NCI-H2227 (cell line): ENCODE measurements around the gene LILRB3.
"Not testable (repeated sequence)": the region's sequence is repeated elsewhere in the genome, so short reads cannot be mapped to it uniquely, and the experiment has no call there.

Experiments used
- DNase-seq: peaks from one replicate; lab custom pipeline; 2025; ENCODE audit not compliant: unreplicated experiment; lab: John Stamatoyannopoulos, UW

The LILRB3 gene

GRCh38 chr19:54242646-54243045 lies 19.8 kb upstream of the LILRB3 start, which contains the start of gene LILRA6:
LILRA6 (minus strand) TSS chr19:54242790.
- DNase-seq, result not testable (repeated sequence)

GRCh38 chr19:54242234-54242633 lies 19.4 kb upstream of the LILRB3 start:
- not testable (repeated sequence) for DNase-seq

GRCh38 chr19:54240372-54241336 lies 17.8 kb upstream of the LILRB3 start:
- not testable (repeated sequence) for DNase-seq

GRCh38 chr19:54239491-54240371 lies 16.9 kb upstream of the LILRB3 start:
- not testable (repeated sequence) for DNase-seq

- DNase-seq, result no peak
Measured at GRCh38 chr19:54233941-54234340, 11.1 kb upstream of the LILRB3 start.

- peak; percentile 98 for DNase-seq
Measured at GRCh38 chr19:54231077-54231931, 8.5 kb upstream of the LILRB3 start.

GRCh38 chr19:54230031-54230430 lies 7.2 kb upstream of the LILRB3 start:
- no peak for DNase-seq

- no peak for DNase-seq
Measured at GRCh38 chr19:54229146-54229545, 6.3 kb upstream of the LILRB3 start.

GRCh38 chr19:54224619-54225018 lies 1.8 kb upstream of the LILRB3 start:
- not testable (repeated sequence) for DNase-seq

GRCh38 chr19:54223937-54224281 lies 1.1 kb upstream of the LILRB3 start:
- not testable (repeated sequence) for DNase-seq

- DNase-seq, result not testable (repeated sequence)
Measured at GRCh38 chr19:54223277-54223936, 600 bp upstream of the LILRB3 start.

- DNase-seq, result not testable (repeated sequence)
Measured at GRCh38 chr19:54221947-54222346, 860 bp downstream of the LILRB3 start.

GRCh38 chr19:54219702-54220101 lies 3.1 kb downstream of the LILRB3 start:
- not testable (repeated sequence) for DNase-seq

- no peak for DNase-seq
Measured at GRCh38 chr19:54218960-54219661, 3.7 kb downstream of the LILRB3 start.

- no peak for DNase-seq
Measured at GRCh38 chr19:54218259-54218658, 4.5 kb downstream of the LILRB3 start.

- not testable (repeated sequence) for DNase-seq
Measured at GRCh38 chr19:54217517-54218247, 5.1 kb downstream of the LILRB3 start.

- no peak for DNase-seq
Measured at GRCh38 chr19:54216869-54217268, 5.9 kb downstream of the LILRB3 start.

- not testable (repeated sequence) for DNase-seq
Measured at GRCh38 chr19:54214734-54215133, 8.1 kb downstream of the LILRB3 start.

GRCh38 chr19:54214217-54214616 lies 8.6 kb downstream of the LILRB3 start:
- DNase-seq, result not testable (repeated sequence)
